ENCODE results near the gene ZNF444.

Gene ZNF444

GRCh38 chr19:56107626-56108351 is 33.3 kb upstream of the ZNF444 start:
- no peak for DNase-seq

GRCh38 chr19:56108447-56109195 is 32.5 kb upstream of the ZNF444 start:
- DNase-seq = peak; percentile 23 to 38

GRCh38 chr19:56109226-56109625 is 31.9 kb upstream of the ZNF444 start:
- no peak for DNase-seq

- peak; percentile 9 to 51 for DNase-seq
Observed at GRCh38 chr19:56110515-56111448, 30.3 kb upstream of the ZNF444 start.

- DNase-seq = peak; percentile 77 to 84
Observed at GRCh38 chr19:56111601-56112312, 29.3 kb upstream of the ZNF444 start.

- no peak for DNase-seq
Observed at GRCh38 chr19:56112313-56112709, 28.8 kb upstream of the ZNF444 start.

- no peak for DNase-seq
Observed at GRCh38 chr19:56113074-56113632, 27.9 kb upstream of the ZNF444 start.

- DNase-seq = no peak
Observed at GRCh38 chr19:56114051-56114777, 26.9 kb upstream of the ZNF444 start.

GRCh38 chr19:56114778-56115110 is 26.3 kb upstream of the ZNF444 start:
- DNase-seq = no peak

GRCh38 chr19:56115490-56115889 is 25.6 kb upstream of the ZNF444 start:
- no peak for DNase-seq

- DNase-seq = no peak
Observed at GRCh38 chr19:56116606-56117005, 24.5 kb upstream of the ZNF444 start.

- no peak for DNase-seq
Observed at GRCh38 chr19:56117376-56117884, 23.7 kb upstream of the ZNF444 start.

GRCh38 chr19:56117889-56118288 is 23.2 kb upstream of the ZNF444 start:
- DNase-seq = no peak

GRCh38 chr19:56118666-56119581 is 22.2 kb upstream of the ZNF444 start:
- peak; percentile 34 to 57 for DNase-seq

GRCh38 chr19:56119582-56119978 is 21.5 kb upstream of the ZNF444 start:
- no peak for DNase-seq

- DNase-seq = no peak
Observed at GRCh38 chr19:56120002-56120370, 21.1 kb upstream of the ZNF444 start.

GRCh38 chr19:56120371-56121179 is 20.5 kb upstream of the ZNF444 start:
- peak; percentile 92 to 95 for DNase-seq

GRCh38 chr19:56121180-56122167 is 19.6 kb upstream of the ZNF444 start, which contains the start of gene ZNF787:
Gene ZNF787, minus strand, starts transcription at chr19:56121295. Its CDS starts 18,078 bp downstream, at chr19:56103217.
- peak; percentile 94 to 96 for DNase-seq

Data from inflammatory macrophage treated with lipopolysaccharide for 1 hour (primary cell).